H1 (cell line): Measurements from ENCODE around the gene MYLK. TPM values are rescaled to one million over a fixed set of nuclear protein-coding genes. Genes with fewer than 3 reads are reported as not detected.

Experiments
- CTCF ChIA-PET: fragments of 300-600 bp; sonication (Branson Sonifier 250); formaldehyde crosslinking; loops from one replicate; lab custom pipeline; 2021; ENCODE audit not compliant: partially characterized antibody; lab: Charles Lee
- POLR2A ChIA-PET: fragments of 300-600 bp; sonication (Branson Sonifier 250); formaldehyde crosslinking; loops from one replicate; lab custom pipeline; 2021; ENCODE audit warnings: inconsistent platforms; ENCODE audit not compliant: partially characterized antibody; lab: Charles Lee
- DNase-seq, 2 experiments: peaks; one replicate each; pipeline versions ENCODE4 v3.0.0 to v3.0.0-alpha.2; 2010 to 2022; ENCODE audit warnings: low spot score in 2 of 2, low read depth in 1 of 2, mixed read lengths in 1 of 2
- FAIRE-seq: peaks from 2 replicates; lab custom pipeline; 2011; peaks lifted over from hg19 to GRCh38; lab: Jason Lieb, UNC
- H2AFZ ChIP-seq: 2 replicates; pipeline ENCODE4 v1.8.1; 2012; ENCODE audit warnings: low read length, inconsistent platforms
- H2AK5ac ChIP-seq: 2 replicates; pipeline ENCODE4 v1.6.1; 2013; ENCODE audit warnings: low read depth, low read length
- H2BK120ac ChIP-seq: replicated peaks from 2 replicates; pipeline ENCODE3; 2013; ENCODE audit warnings: low read depth, low read length, inconsistent platforms
- H2BK12ac ChIP-seq: 2 replicates; pipeline ENCODE4 v1.6.1; 2013; ENCODE audit warnings: low read depth, low read length
- H2BK15ac ChIP-seq: 2 replicates; pipeline ENCODE4 v1.6.1; 2013; ENCODE audit warnings: low read length
- H2BK20ac ChIP-seq: 2 replicates; pipeline ENCODE4 v1.6.1; 2013; ENCODE audit warnings: low read length
- H2BK5ac ChIP-seq: 2 replicates; pipeline ENCODE4 v1.6.1; 2013; ENCODE audit warnings: low read depth, low read length
- H3K14ac ChIP-seq: 2 replicates; pipeline ENCODE4 v1.6.1; 2013; ENCODE audit warnings: inconsistent platforms; ENCODE audit not compliant: insufficient read length
- H3K18ac ChIP-seq: 2 replicates; pipeline ENCODE4 v1.6.1; 2013; ENCODE audit warnings: low read length; ENCODE audit errors: extremely low read depth
- H3K23ac ChIP-seq: 2 replicates; pipeline ENCODE4 v1.6.1; 2013; ENCODE audit warnings: inconsistent platforms; ENCODE audit not compliant: insufficient read length
- H3K23me2 ChIP-seq: 2 replicates; pipeline ENCODE4 v1.6.1; 2013; ENCODE audit warnings: low read depth, low read length
- H3K27ac ChIP-seq: 2 replicates; pipeline ENCODE4 v1.6.1; 2011; ENCODE audit warnings: low read depth, low read length, inconsistent platforms
- H3K27me3 ChIP-seq, 4 experiments: replicated peaks in 1 of 4; 1 replicate in 1 of 4; 2 replicates in 3 of 4; pipeline versions ENCODE4 v1.6.1 to v1.8.1; 2011 to 2013; ENCODE audit warnings: low read length in 3 of 4, mild to moderate bottlenecking in 3 of 4, inconsistent platforms in 2 of 4, mixed read lengths in 2 of 4, moderate library complexity in 1 of 4; ENCODE audit not compliant: control insufficient read depth in 3 of 4, insufficient read depth in 3 of 4; ENCODE audit errors: extremely low read depth in 1 of 4
- H3K36me3 ChIP-seq, 4 experiments: 2 replicates each; pipeline versions ENCODE4 v1.6.1 to v1.8.1; 2011 to 2013; ENCODE audit warnings: mild to moderate bottlenecking in 4 of 4, low read length in 3 of 4, moderate library complexity in 2 of 4, control low read depth in 1 of 4, inconsistent platforms in 1 of 4; ENCODE audit not compliant: insufficient read depth in 4 of 4, control insufficient read depth in 2 of 4
- H3K4ac ChIP-seq: replicated peaks from 2 replicates; pipeline ENCODE3; 2013; ENCODE audit warnings: low read length, low read depth, mixed read lengths, inconsistent platforms; ENCODE audit not compliant: insufficient read length
- H3K4me1 ChIP-seq, 4 experiments: replicated peaks in 1 of 4; 1 replicate in 1 of 4; 2 replicates in 3 of 4; pipeline versions ENCODE4 v1.6.1 to v1.8.1; 2011 to 2013; ENCODE audit warnings: low read length in 3 of 4, inconsistent platforms in 2 of 4, mixed read lengths in 1 of 4; ENCODE audit not compliant: insufficient read depth in 4 of 4, control insufficient read depth in 3 of 4
- H3K4me2 ChIP-seq, 2 experiments: 2 replicates each; pipeline versions ENCODE4 v1.6.1 to v1.8.1; 2011 to 2013; ENCODE audit warnings: low read depth in 2 of 2, low read length in 2 of 2, control low read depth in 1 of 2, inconsistent platforms in 1 of 2, mild to moderate bottlenecking in 1 of 2; ENCODE audit not compliant: insufficient read depth in 1 of 2
- H3K4me3 ChIP-seq, 4 experiments: fragments of 200-600, 300-600 bp in 1 of 4; sonication (generic), shearing (Covaris generic), sonication (Bioruptor Twin) in 1 of 4; 2 replicates each; pipeline versions ENCODE4 v1.5.1 to v1.8.1; 2011 to 2016; ENCODE audit warnings: low read length in 4 of 4, low read depth in 3 of 4, control low read depth in 2 of 4, inconsistent platforms in 2 of 4, mild to moderate bottlenecking in 2 of 4, mixed read lengths in 1 of 4, moderate library complexity in 1 of 4; ENCODE audit not compliant: insufficient read depth in 2 of 4; ENCODE audit errors: extremely low read depth in 1 of 4
- H3K56ac ChIP-seq: replicated peaks from 2 replicates; pipeline ENCODE3; 2013; ENCODE audit warnings: low read depth, mild to moderate bottlenecking, mixed read lengths, low read length, inconsistent platforms; ENCODE audit not compliant: insufficient read length
- H3K79me1 ChIP-seq: 2 replicates; pipeline ENCODE4 v1.6.1; 2013; ENCODE audit warnings: low read depth, low read length, control low read depth
- H3K79me2 ChIP-seq, 2 experiments: 2 replicates each; pipeline versions ENCODE4 v1.6.1 to v1.8.1; 2012 to 2013; ENCODE audit warnings: low read length in 2 of 2, mild to moderate bottlenecking in 2 of 2, inconsistent platforms in 1 of 2; ENCODE audit not compliant: insufficient read depth in 2 of 2, control insufficient read depth in 1 of 2
- H3K9ac ChIP-seq, 4 experiments: replicated peaks in 1 of 4; 1 replicate in 1 of 4; 2 replicates in 3 of 4; pipeline versions ENCODE4 v1.6.1 to v1.8.1; 2011 to 2013; ENCODE audit warnings: low read depth in 3 of 4, low read length in 3 of 4, control low read depth in 2 of 4, mild to moderate bottlenecking in 2 of 4, moderate library complexity in 2 of 4, inconsistent platforms in 1 of 4; ENCODE audit errors: extremely low read depth in 1 of 4
- H3K9me3 ChIP-seq, 2 experiments: 2 replicates each; pipeline versions ENCODE4 v1.6.1 to v1.8.1; 2012 to 2013; ENCODE audit warnings: mild to moderate bottlenecking in 2 of 2, moderate library complexity in 2 of 2, control low read depth in 1 of 2, inconsistent platforms in 1 of 2, low read depth in 1 of 2, low read length in 1 of 2, mixed read lengths in 1 of 2; ENCODE audit not compliant: insufficient read depth in 2 of 2
- H4K20me1 ChIP-seq, 2 experiments: replicated peaks in 1 of 2; 2 replicates each; pipeline versions ENCODE3 to v1.8.1; 2011 to 2013; ENCODE audit warnings: inconsistent platforms in 2 of 2, low read length in 2 of 2, mild to moderate bottlenecking in 1 of 2; ENCODE audit not compliant: insufficient read depth in 2 of 2, control insufficient read depth in 1 of 2
- H4K5ac ChIP-seq: 2 replicates; pipeline ENCODE4 v1.6.1; 2013; ENCODE audit warnings: low read length, low read depth, mixed read lengths, inconsistent platforms; ENCODE audit not compliant: insufficient read length
- H4K8ac ChIP-seq: 2 replicates; pipeline ENCODE4 v1.8.0; 2013; ENCODE audit warnings: mild to moderate bottlenecking, moderate library complexity, low read length, inconsistent platforms; ENCODE audit not compliant: insufficient read depth; ENCODE audit errors: extremely low read depth
- H4K91ac ChIP-seq: replicated peaks from 2 replicates; pipeline ENCODE3; 2013; ENCODE audit warnings: low read length, mixed read lengths, inconsistent platforms; ENCODE audit not compliant: insufficient read length
- CBX5 ChIP-seq: fragments of 300-800, 300-1000 bp; sonication (generic); IDR thresholded peaks from 2 replicates; pipeline ENCODE4 v1.7.1; 2016; ENCODE audit warnings: antibody characterized with exemption, low read length, low read depth
- KDM4A ChIP-seq: IDR thresholded peaks from one replicate; pipeline ENCODE4 v1.7.1; 2012; ENCODE audit warnings: low read depth, mild to moderate bottlenecking, moderate library complexity, low read length, inconsistent platforms; ENCODE audit not compliant: severe bottlenecking
- POU5F1 ChIP-seq: IDR thresholded peaks from 2 replicates; pipeline ENCODE4 v1.6.1; 2011; ENCODE audit warnings: low read depth, mild to moderate bottlenecking, low read length, moderate library complexity
- RAD21 ChIP-seq, 2 experiments: IDR thresholded peaks in 1 of 2; conservative IDR thresholded peaks in 1 of 2; 2 replicates each; pipeline ENCODE4 v1.6.1; 2011; ENCODE audit warnings: low read depth in 2 of 2, low read length in 2 of 2, improper control_type of control experiment in 1 of 2, inconsistent platforms in 1 of 2, mild to moderate bottlenecking in 1 of 2, moderate library complexity in 1 of 2
- RBBP5 ChIP-seq: IDR thresholded peaks from 2 replicates; pipeline ENCODE4 v1.7.1; 2012; ENCODE audit warnings: low read depth, mild to moderate bottlenecking, inconsistent platforms, low read length, moderate library complexity, borderline replicate concordance
- SIN3A ChIP-seq, 2 experiments: IDR thresholded peaks in 1 of 2; conservative IDR thresholded peaks in 1 of 2; 2 replicates each; pipeline ENCODE4 v1.6.1; 2011 to 2012; ENCODE audit warnings: low read length in 2 of 2, improper control_type of control experiment in 1 of 2, low read depth in 1 of 2, mild to moderate bottlenecking in 1 of 2
- SIRT6 ChIP-seq: IDR thresholded peaks from one replicate; pipeline ENCODE4 v1.7.1; 2012; ENCODE audit warnings: low read length, inconsistent platforms
- SP4 ChIP-seq: IDR thresholded peaks from 2 replicates; pipeline ENCODE4 v1.6.1; 2012; ENCODE audit warnings: low read length, inconsistent platforms
- SUZ12 ChIP-seq: fragments of 200-600 bp; sonication (generic); IDR thresholded peaks from 2 replicates; pipeline ENCODE4 v1.6.1; 2012; ENCODE audit warnings: mild to moderate bottlenecking, inconsistent platforms, low read length, moderate library complexity, mixed read lengths
- TAF1 ChIP-seq: IDR thresholded peaks from 2 replicates; pipeline ENCODE4 v1.6.1; 2011; ENCODE audit warnings: mild to moderate bottlenecking, low read depth, low read length
- TBP ChIP-seq: IDR thresholded peaks from 2 replicates; pipeline ENCODE4 v1.6.1; 2011; ENCODE audit warnings: low read depth, low read length, improper control_type of control experiment
- YY1 ChIP-seq: IDR thresholded peaks from 2 replicates; pipeline ENCODE4 v1.6.1; 2011; ENCODE audit warnings: low read depth, mild to moderate bottlenecking, low read length
- WGBS, 2 experiments: shearing (Covaris generic) in 1 of 2; methylation state at CpG; one replicate each; pipeline versions ENCODE4 v1.1.6 to v1.1.7; 2013 to 2015; ENCODE audit warnings: low lambda C conversion rate in 2 of 2, mixed read lengths in 2 of 2, inconsistent platforms in 1 of 2, low coverage in 1 of 2, missing lambda C conversion rate in 1 of 2; ENCODE audit not compliant: insufficient replicate concordance in 2 of 2, insufficient coverage in 1 of 2, insufficient read length in 1 of 2; ENCODE audit errors: extremely low coverage in 1 of 2, missing lambda C conversion rate in 1 of 2; 5-methylcytosine and 5-hydroxymethylcytosine counted together
- polyA plus RNA-seq, 7 experiments: library from polyadenylated mRNA; depleted of rRNA in 3 of 7; stranded (reverse) in 5 of 7; unstranded in 2 of 7; fragments of >200 nt in 5 of 7; fragments of 200-250 nt in 2 of 7; gene quantifications; 1 replicate in 5 of 7; 2 replicates in 1 of 7; 4 replicates in 1 of 7; pipeline versions ENCODE4 v1.2.1 to v1.2.3, GENCODE V29; 2011 to 2013; ENCODE audit warnings: missing spikeins in 2 of 7, mixed read lengths in 2 of 7
- total RNA-seq: library from RNA; stranded (reverse); fragmentation: NEBNext Ultra II Directional; extraction: Animal tissue kit (Norgen Biotek cat#: 25700); gene quantifications from 2 replicates; pipeline ENCODE4 v1.2.1, GENCODE V29; 2021

The MYLK gene
- total and polyA plus RNA-seq, 2 of the 8 experiments (the other 6 are each of a cell fraction or from before 2014, with no cell fraction given): 11.6 to 21.3 TPM

DNA sequence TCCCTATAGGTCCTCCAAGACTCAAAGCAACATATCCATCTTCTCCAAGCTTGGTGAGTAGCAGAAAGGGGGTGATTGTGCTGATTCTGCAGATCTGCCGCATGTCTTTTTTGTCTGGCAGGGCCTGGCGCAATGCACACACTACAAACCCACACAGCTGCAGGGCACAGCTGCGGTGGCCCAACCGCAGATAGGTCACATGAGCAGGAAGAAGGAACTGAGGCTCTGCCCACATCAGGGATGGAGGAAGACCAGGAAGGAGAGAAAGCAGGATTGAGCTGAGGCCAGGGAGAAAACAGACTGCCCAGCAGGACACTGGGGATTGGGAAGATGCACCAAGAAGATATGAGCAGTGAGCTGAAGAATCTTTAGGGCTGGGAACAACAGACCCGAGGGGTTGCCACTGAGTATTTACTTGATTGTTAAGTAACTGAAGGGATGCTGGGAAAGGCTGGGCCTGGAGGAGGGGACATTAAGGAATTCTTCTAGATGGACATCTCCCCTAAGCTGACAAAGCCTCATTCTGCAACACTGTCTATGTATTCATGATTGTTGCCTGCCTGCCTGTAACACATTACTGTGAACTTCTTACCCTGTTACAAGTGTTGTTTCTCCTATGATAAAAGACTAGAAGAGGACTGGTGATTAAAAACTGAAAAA lies 126.7 kb downstream of the MYLK start:
- no peaks in the 10 kb centered on the region; the same call in 1 of the 2 replicates for H3K79me1 ChIP-seq
- no peak overlapping the region for H4K5ac ChIP-seq
- no peaks in the 10 kb centered on the region for H3K23me2 ChIP-seq
- no peak overlapping the region for H2AFZ ChIP-seq
- no peak overlapping the region for H3K27ac ChIP-seq
- H4K91ac ChIP-seq: no peak overlapping the region
- no peaks in the 10 kb centered on the region for H3K9me3 ChIP-seq
- no peak overlapping the region for H2AK5ac ChIP-seq
- no peak overlapping the region for H3K4ac ChIP-seq
- 95% methylated on average over 5 of the region's 5 CpGs; no CpG with 5 or more reads in 1 of the 2 experiments for WGBS, 2 experiments
- DNase-seq: peak in 1 of 2 experiments; percentile 33
- H3K4me2 ChIP-seq: no peak overlapping the region
- no peak overlapping the region for H2BK5ac ChIP-seq
- H4K8ac ChIP-seq: no peak overlapping the region
- 0 out of 2 replicates have a peak overlapping the region, but pooled peaks have one; percentile 50 for H2BK12ac ChIP-seq
- H3K14ac ChIP-seq: no peak overlapping the region
- no peak overlapping the region for H3K4me3 ChIP-seq
- H3K9ac ChIP-seq: no peak overlapping the region
- POLR2A ChIA-PET: no interaction called here
- H3K56ac ChIP-seq: no peak overlapping the region
- no peak overlapping the region for H3K23ac ChIP-seq
- no peaks in the 10 kb centered on the region for H3K79me2 ChIP-seq
- no peak overlapping the region for H2BK15ac ChIP-seq
- no peak overlapping the region for H2BK120ac ChIP-seq
- H3K36me3 ChIP-seq: no peaks in the 10 kb centered on the region; a peak in 1 of 8 replicates
- no peak for TF ChIP-seq RAD21 (IDR thresholded peaks at IDR 0.05 in 1 of 2, conservative IDR thresholded peaks at IDR 0.05 in 1 of 2; ENCODE audit: low read depth in 2 of 2, low read length in 2 of 2)
- no peak for TF ChIP-seq KDM4A
- TF ChIP-seq SP4: no peak
- TF ChIP-seq SIRT6: no peak
- no peak for TF ChIP-seq YY1
- no peak for TF ChIP-seq SIN3A (conservative IDR thresholded peaks at IDR 0.05 in 1 of 2, IDR thresholded peaks at IDR 0.05 in 1 of 2; ENCODE audit: low read depth in 1 of 2, low read length in 2 of 2)
- no peak for TF ChIP-seq TBP
- TF ChIP-seq RBBP5: no peak
- no peak for TF ChIP-seq CBX5
- no peak for TF ChIP-seq TAF1
- TF ChIP-seq POU5F1: no peak
- TF ChIP-seq SUZ12: no peak
- no peaks in the 10 kb centered on the region for H4K20me1 ChIP-seq
- H3K27me3 ChIP-seq: no peaks in the 10 kb centered on the region
- no peak overlapping the region for H2BK20ac ChIP-seq
- FAIRE-seq: no peak
- CTCF ChIA-PET: interaction anchor here (0.7 to 1.8 kb wide), 7 partner anchors 9 to 124 kb away, joined by 3 to 5 read pairs (median 3); no protein-coding TSS in a partner anchor
- no peak overlapping the region for H3K18ac ChIP-seq
- no peaks in the 10 kb centered on the region for H3K4me1 ChIP-seq
